ENCODE results near the gene COL4A5.

- TF ChIP-seq CTCF (IDR thresholded peaks at IDR 0.05) (no peak), POLR2A (IDR thresholded peaks at IDR 0.05) (no peak)
These were observed 142.5 kb downstream of the COL4A5 start for GRCh38 chrX:108582151-108582550.
